ENCODE measurements around the gene MZB1.

DNA sequence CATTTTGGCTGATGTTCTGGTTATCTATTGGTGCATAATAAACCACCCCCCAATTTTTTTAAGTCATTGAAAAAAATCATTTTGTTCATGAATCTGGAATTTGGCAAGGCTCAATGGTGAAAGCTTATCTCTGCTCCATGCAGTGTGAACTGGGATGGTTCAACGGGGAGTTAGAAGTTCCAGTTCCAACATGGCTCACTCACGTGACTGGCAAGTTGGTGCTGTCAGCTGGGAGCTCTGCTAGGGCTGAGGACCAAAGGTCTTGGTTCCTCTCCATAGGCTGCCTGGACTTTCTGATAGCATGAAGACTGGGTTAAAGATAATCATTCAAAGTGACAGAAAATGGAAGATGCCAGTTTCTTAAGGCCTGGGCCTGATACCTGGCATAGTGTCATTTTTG lies 17.2 kb upstream of the MZB1 start:
- TF ChIP-seq JUNB (IDR thresholded peaks at IDR 0.05) (no peak), KDM1A (IDR thresholded peaks at IDR 0.05; ENCODE audit: low read depth) (no peak), POLR2A (IDR thresholded peaks at IDR 0.05; ENCODE audit: low read length) (no peak), HOXA7 (CRISPR knock-in tag; IDR thresholded peaks at IDR 0.05) (no peak), HDAC2 (IDR thresholded peaks at IDR 0.05) (no peak), REST (IDR thresholded peaks at IDR 0.05) (no peak), BHLHE40 (IDR thresholded peaks at IDR 0.05; ENCODE audit: low read depth, low read length) (no peak)
- TF ChIP-seq, protein P1, sequence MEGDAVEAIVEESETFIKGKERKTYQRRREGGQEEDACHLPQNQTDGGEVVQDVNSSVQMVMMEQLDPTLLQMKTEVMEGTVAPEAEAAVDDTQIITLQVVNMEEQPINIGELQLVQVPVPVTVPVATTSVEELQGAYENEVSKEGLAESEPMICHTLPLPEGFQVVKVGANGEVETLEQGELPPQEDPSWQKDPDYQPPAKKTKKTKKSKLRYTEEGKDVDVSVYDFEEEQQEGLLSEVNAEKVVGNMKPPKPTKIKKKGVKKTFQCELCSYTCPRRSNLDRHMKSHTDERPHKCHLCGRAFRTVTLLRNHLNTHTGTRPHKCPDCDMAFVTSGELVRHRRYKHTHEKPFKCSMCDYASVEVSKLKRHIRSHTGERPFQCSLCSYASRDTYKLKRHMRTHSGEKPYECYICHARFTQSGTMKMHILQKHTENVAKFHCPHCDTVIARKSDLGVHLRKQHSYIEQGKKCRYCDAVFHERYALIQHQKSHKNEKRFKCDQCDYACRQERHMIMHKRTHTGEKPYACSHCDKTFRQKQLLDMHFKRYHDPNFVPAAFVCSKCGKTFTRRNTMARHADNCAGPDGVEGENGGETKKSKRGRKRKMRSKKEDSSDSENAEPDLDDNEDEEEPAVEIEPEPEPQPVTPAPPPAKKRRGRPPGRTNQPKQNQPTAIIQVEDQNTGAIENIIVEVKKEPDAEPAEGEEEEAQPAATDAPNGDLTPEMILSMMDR (IDR thresholded peaks at IDR 0.05) = no peak
